ENCODE measurements around the gene POLR2E.

The POLR2E gene

GRCh38 chr19:1049800-1050199, 45.4 kb downstream of the POLR2E start:
- DNase-seq (ENCODE audit: low read depth, low spot score), result no peak

- no peak for DNase-seq (ENCODE audit: low read depth, low spot score)
Observed at GRCh38 chr19:1049106-1049505, 46.1 kb downstream of the POLR2E start.

GRCh38 chr19:1047696-1048147, 47.5 kb downstream of the POLR2E start:
- no peak for DNase-seq (ENCODE audit: low read depth, low spot score)

GRCh38 chr19:1046836-1047695, 48.1 kb downstream of the POLR2E start:
- DNase-seq (ENCODE audit: low read depth, low spot score), result no peak

- DNase-seq (ENCODE audit: low read depth, low spot score), result no peak
Observed at GRCh38 chr19:1046117-1046626, 49.0 kb downstream of the POLR2E start.

- no peak for DNase-seq (ENCODE audit: low read depth, low spot score)
Observed at GRCh38 chr19:1045247-1045603, 50.0 kb downstream of the POLR2E start.

GRCh38 chr19:1042689-1043511, 52.3 kb downstream of the POLR2E start:
- DNase-seq (ENCODE audit: low read depth, low spot score), result no peak

GRCh38 chr19:1041835-1042685, 53.1 kb downstream of the POLR2E start:
- DNase-seq (ENCODE audit: low read depth, low spot score), result no peak

GRCh38 chr19:1041272-1041834, 53.8 kb downstream of the POLR2E start:
- DNase-seq (ENCODE audit: low read depth, low spot score), result no peak

- peak; percentile 84 for DNase-seq (ENCODE audit: low read depth, low spot score)
Observed at GRCh38 chr19:1040476-1041271, 54.5 kb downstream of the POLR2E start.

GRCh38 chr19:1039646-1040475, 55.3 kb downstream of the POLR2E start, which contains the start of gene ABCA7:
Gene ABCA7, plus strand, starts transcription at chr19:1040107. Its CDS starts 1,255 bp downstream, at chr19:1041362.
- DNase-seq (ENCODE audit: low read depth, low spot score), result peak; percentile 94

- no peak for DNase-seq (ENCODE audit: low read depth, low spot score)
Observed at GRCh38 chr19:1038978-1039645, 56.1 kb downstream of the POLR2E start.

- DNase-seq (ENCODE audit: low read depth, low spot score), result no peak
Observed at GRCh38 chr19:1037621-1038064, 57.5 kb downstream of the POLR2E start.
